ENCODE data around the gene B3GALT6.

B3GALT6 gene

GRCh38 chr1:1232208-1232795 is at the start of gene B3GALT6:
Gene B3GALT6, plus strand, starts transcription at chr1:1232237. Its CDS starts 42 bp downstream, at chr1:1232279.
- no peak for DNase-seq (ENCODE audit: low spot score)
- Histone ChIP-seq H3K4me3 (peak within 1 kb of the TSS; percentile 90), H3K27ac (peak within 1 kb of the TSS; percentile 88 to 93)
- TF ChIP-seq CTCF (IDR thresholded peaks at IDR 0.05): no peak

GRCh38 chr1:1182491-1183220 is 49.4 kb upstream of the B3GALT6 start:
- H3K27ac ChIP-seq: no peak overlapping the region

GRCh38 chr1:1183221-1183747 is 48.8 kb upstream of the B3GALT6 start:
- no peak for DNase-seq (ENCODE audit: low spot score)
- no peak overlapping the region for H3K27ac ChIP-seq
- H3K4me3 ChIP-seq: no peak overlapping the region
- TF ChIP-seq CTCF (IDR thresholded peaks at IDR 0.05): no peak

More at GRCh38 chr1:1182491-1183220, 49.4 kb upstream of the B3GALT6 start:
- TF ChIP-seq CTCF (IDR thresholded peaks at IDR 0.05): no peak
- no peak for DNase-seq (ENCODE audit: low spot score)
- no peak overlapping the region for H3K4me3 ChIP-seq

GRCh38 chr1:1183833-1184775 is 47.9 kb upstream of the B3GALT6 start:
- no peak for DNase-seq (ENCODE audit: low spot score)
- no peak for TF ChIP-seq CTCF (IDR thresholded peaks at IDR 0.05)
- Histone ChIP-seq H3K27ac (no peak overlapping the region), H3K4me3 (no peak overlapping the region)

- DNase-seq (ENCODE audit: low spot score): no peak
- TF ChIP-seq CTCF (IDR thresholded peaks at IDR 0.05): no peak
- Histone ChIP-seq H3K4me3 (no peak overlapping the region), H3K27ac (no peak overlapping the region)
Observed at GRCh38 chr1:1185101-1185765, 46.8 kb upstream of the B3GALT6 start.

- no peak for TF ChIP-seq CTCF (IDR thresholded peaks at IDR 0.05)
- DNase-seq (ENCODE audit: low spot score): no peak
- Histone ChIP-seq H3K27ac (no peak overlapping the region), H3K4me3 (no peak overlapping the region)
Observed at GRCh38 chr1:1187938-1188337, 44.1 kb upstream of the B3GALT6 start.

All from coronary artery (tissue), 2 donors.